SJCRH30 (cell line): ENCODE data around the gene OBSCN. TPM values are rescaled to one million over a fixed set of nuclear protein-coding genes. Genes with fewer than 3 reads are reported as not detected.
A peak's percentile ranks its signal among the peaks of the same experiment; 100 is the strongest.

Source experiments
- DNase-seq, 2 experiments: peaks; one replicate each; pipeline ENCODE4 v3.0.0-alpha.2; 2015 to 2020
- H3K27ac ChIP-seq: fragments of 250-450 bp; sonication (Bioruptor Pico); 2 replicates; pipeline ENCODE4 v1.5.1; 2020; ENCODE audit warnings: mild to moderate bottlenecking, moderate library complexity
- H3K27me3 ChIP-seq: fragments of 250-450 bp; sonication (Bioruptor Pico); 2 replicates; pipeline ENCODE4 v1.5.1; 2020; ENCODE audit warnings: mild to moderate bottlenecking, moderate library complexity
- H3K36me3 ChIP-seq: fragments of 250-450 bp; sonication (Bioruptor Pico); 2 replicates; pipeline ENCODE4 v1.5.1; 2020; ENCODE audit warnings: mild to moderate bottlenecking, moderate library complexity
- H3K4me1 ChIP-seq: fragments of 250-450 bp; sonication (Bioruptor Pico); 2 replicates; pipeline ENCODE4 v1.5.1; 2020; ENCODE audit warnings: mild to moderate bottlenecking, moderate library complexity
- H3K4me3 ChIP-seq: fragments of 250-450 bp; sonication (Bioruptor Pico); 2 replicates; pipeline ENCODE4 v1.5.1; 2020; ENCODE audit warnings: mild to moderate bottlenecking, moderate library complexity
- H3K9me3 ChIP-seq: fragments of 250-450 bp; sonication (Bioruptor Pico); replicated peaks from 2 replicates; pipeline ENCODE4 v1.5.1; 2020; ENCODE audit warnings: mild to moderate bottlenecking, moderate library complexity
- total RNA-seq: library from RNA; depleted of rRNA; stranded (reverse); fragments of >200 nt; shearing (Covaris generic); gene quantifications from 2 replicates; pipeline ENCODE4 v1.2.3, GENCODE V29; 2014

Gene OBSCN
- total RNA-seq, 1 experiment from 2014 or later, result 8.3 TPM

DNA sequence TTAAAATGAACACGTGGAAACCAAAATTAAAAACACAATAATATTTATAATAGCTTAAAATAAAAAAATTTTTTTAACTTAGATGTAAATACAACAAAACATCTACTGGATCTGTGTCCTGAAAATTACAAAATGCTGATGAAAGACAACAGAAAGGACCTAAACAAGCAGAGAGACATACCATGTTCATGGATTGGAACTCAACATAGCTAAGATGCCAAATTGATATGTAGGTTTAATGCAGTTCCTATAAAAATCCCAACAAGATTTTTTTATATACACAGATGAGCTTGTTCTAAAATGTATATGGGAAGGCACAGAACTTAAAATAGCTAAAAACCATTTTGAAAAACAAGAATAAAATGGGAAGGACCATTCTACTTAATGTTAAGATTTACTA is 117.4 kb downstream of the OBSCN start:
- Histone ChIP-seq H3K27me3 (no peaks in the 10 kb centered on the region), H3K36me3 (no peaks in the 10 kb centered on the region), H3K27ac (no peak overlapping the region), H3K9me3 (peaks cover 9% of the 10 kb centered on the region; the same call in 1 of the 2 replicates), H3K4me3 (no peak overlapping the region), H3K4me1 (no peaks in the 10 kb centered on the region)
- DNase-seq, result no peak

- no peaks in the 10 kb centered on the region for H3K4me1 ChIP-seq
- peaks cover 7% of the 10 kb centered on the region; the same call in 1 of the 2 replicates for H3K9me3 ChIP-seq
- DNase-seq, result no peak
- H3K36me3 ChIP-seq, result no peaks in the 10 kb centered on the region
- H3K27me3 ChIP-seq, result no peaks in the 10 kb centered on the region
- H3K4me3 ChIP-seq, result no peak overlapping the region
- no peak overlapping the region for H3K27ac ChIP-seq
These were observed 122.0 kb downstream of the OBSCN start for GRCh38 chr1:228329887-228330286.

DNA sequence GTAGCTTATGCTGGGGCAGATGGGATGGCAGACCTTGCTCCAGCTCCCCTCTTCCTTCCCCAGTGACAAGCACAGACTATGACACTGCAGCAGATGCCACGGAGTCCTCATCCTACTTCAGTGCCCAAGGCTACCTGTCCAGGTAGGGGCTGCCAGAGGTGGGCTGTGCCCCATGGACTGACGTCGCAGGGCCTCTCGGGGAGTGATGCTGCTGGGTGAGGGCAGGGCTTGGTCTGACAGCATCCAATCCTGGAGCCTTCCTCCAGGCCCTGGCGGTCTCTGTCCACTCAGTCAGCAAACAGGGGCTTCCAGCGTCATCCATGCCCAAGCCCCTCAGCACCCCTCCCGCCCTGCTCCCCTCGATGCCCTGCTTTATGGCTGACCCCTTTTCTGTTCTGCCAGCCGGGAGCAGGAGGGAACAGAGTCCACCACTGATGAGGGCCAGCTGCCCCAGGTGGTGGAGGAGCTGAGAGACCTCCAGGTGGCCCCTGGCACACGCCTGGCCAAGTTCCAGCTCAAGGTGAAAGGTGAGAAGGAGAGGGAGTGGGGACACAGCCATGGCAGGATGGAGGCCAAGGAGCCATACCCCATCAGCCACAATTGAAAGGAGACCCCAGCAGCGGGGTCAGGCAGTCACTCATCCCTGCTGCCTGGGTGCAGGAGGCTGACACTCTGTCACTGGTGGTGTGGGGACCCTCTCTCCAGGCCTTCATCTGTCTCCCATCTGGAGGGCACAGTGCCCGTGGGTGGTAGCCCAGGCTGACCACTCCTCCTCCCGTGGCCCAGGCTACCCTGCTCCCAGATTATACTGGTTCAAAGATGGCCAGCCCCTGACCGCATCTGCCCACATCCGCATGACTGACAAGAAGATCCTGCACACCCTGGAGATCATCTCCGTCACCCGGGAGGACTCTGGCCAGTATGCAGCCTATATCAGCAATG is 125.2 kb downstream of the OBSCN start:
- DNase-seq, result no peak
- H3K4me1 ChIP-seq, result no peaks in the 10 kb centered on the region
- H3K27me3 ChIP-seq, result no peaks in the 10 kb centered on the region
- H3K4me3 ChIP-seq, result no peak overlapping the region
- H3K27ac ChIP-seq, result no peak overlapping the region
- no peaks in the 10 kb centered on the region for H3K9me3 ChIP-seq
- H3K36me3 ChIP-seq, result no peaks in the 10 kb centered on the region

DNA sequence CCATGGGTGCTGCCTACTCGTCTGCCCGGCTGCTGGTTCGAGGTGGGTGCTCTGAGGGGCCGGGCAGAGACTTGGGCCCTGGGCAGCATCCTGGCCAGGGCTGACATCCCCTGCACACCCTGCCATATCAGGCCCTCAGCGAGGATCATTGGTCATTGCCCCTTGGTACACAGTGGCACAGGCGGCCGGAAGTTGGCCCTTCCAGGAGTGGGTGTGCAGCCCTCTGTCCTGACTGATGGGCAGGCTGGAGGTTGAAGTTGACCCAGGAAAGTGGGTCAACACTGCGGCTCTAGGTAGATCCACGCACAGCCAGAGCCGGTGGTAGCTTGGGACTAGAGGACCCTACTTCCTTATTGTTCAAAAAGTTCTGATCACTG is 125.9 kb downstream of the OBSCN start:
- no peaks in the 10 kb centered on the region for H3K9me3 ChIP-seq
- no peak overlapping the region for H3K4me3 ChIP-seq
- H3K4me1 ChIP-seq, result no peaks in the 10 kb centered on the region
- no peaks in the 10 kb centered on the region for H3K27me3 ChIP-seq
- H3K27ac ChIP-seq, result no peak overlapping the region
- DNase-seq, result no peak
- H3K36me3 ChIP-seq, result no peaks in the 10 kb centered on the region

DNA sequence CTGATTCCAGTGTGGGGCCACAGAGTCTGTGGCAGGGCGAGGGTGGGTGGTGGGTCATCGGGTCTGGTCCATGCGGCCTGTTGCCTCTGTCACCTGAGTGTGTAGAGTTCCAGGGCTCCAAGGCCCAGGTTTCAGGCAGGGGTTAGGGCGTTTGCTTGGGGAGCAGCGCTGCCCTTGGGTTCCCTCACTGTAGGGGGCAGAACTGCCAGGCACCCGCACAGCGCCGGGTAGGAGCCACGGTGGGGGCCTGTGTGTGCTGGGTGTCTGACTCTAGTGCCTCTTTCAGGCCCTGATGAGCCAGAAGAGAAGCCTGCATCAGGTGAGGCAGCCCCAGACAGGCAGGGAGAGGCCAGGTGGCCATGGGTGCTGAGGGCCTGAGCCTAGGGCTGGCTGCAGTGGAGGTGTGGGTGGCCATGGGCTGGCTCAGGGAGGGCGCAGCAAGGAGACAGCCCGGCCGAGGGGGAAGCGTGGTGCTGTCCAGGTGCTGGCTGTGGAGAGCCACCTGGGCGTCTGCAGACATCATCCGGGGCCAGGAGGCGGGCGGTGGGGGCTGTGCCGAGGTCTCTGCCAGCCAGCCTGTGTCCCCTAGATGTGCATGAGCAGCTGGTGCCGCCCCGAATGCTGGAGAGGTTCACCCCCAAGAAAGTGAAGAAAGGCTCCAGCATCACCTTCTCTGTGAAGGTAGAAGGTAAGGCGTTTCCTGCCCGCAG is 126.5 kb downstream of the OBSCN start:
- Histone ChIP-seq H3K4me3 (no peak overlapping the region), H3K9me3 (no peaks in the 10 kb centered on the region), H3K27ac (no peak overlapping the region), H3K27me3 (no peaks in the 10 kb centered on the region), H3K4me1 (no peaks in the 10 kb centered on the region), H3K36me3 (no peaks in the 10 kb centered on the region)
- peak in 1 of 2 experiments; percentile 1 for DNase-seq

DNA sequence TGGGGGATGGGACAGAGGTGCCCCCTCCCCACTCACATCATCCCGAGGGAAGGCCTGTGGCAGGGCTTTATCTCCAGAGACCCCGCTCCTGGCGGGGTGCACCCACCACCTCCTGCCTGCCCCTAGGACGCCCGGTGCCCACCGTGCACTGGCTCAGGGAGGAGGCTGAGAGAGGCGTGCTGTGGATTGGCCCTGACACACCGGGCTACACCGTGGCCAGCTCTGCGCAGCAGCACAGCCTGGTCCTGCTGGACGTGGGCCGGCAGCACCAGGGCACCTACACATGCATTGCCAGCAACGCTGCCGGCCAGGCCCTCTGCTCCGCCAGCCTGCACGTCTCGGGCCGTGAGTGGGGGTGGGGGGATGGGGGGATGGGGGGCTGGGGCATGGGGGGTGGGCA is 127.1 kb downstream of the OBSCN start:
- Histone ChIP-seq H3K27me3 (no peaks in the 10 kb centered on the region), H3K4me1 (no peaks in the 10 kb centered on the region), H3K9me3 (no peaks in the 10 kb centered on the region), H3K4me3 (no peak overlapping the region), H3K27ac (no peak overlapping the region), H3K36me3 (no peaks in the 10 kb centered on the region)
- DNase-seq, result no peak

GRCh38 chr1:228335406-228336307 is 127.8 kb downstream of the OBSCN start:
- peak in 1 of 2 experiments; percentile 2 for DNase-seq
- no peaks in the 10 kb centered on the region for H3K9me3 ChIP-seq
- no peak overlapping the region for H3K4me3 ChIP-seq
- no peak overlapping the region for H3K27ac ChIP-seq
- no peaks in the 10 kb centered on the region for H3K36me3 ChIP-seq
- no peaks in the 10 kb centered on the region for H3K4me1 ChIP-seq
- H3K27me3 ChIP-seq, result no peaks in the 10 kb centered on the region

DNA sequence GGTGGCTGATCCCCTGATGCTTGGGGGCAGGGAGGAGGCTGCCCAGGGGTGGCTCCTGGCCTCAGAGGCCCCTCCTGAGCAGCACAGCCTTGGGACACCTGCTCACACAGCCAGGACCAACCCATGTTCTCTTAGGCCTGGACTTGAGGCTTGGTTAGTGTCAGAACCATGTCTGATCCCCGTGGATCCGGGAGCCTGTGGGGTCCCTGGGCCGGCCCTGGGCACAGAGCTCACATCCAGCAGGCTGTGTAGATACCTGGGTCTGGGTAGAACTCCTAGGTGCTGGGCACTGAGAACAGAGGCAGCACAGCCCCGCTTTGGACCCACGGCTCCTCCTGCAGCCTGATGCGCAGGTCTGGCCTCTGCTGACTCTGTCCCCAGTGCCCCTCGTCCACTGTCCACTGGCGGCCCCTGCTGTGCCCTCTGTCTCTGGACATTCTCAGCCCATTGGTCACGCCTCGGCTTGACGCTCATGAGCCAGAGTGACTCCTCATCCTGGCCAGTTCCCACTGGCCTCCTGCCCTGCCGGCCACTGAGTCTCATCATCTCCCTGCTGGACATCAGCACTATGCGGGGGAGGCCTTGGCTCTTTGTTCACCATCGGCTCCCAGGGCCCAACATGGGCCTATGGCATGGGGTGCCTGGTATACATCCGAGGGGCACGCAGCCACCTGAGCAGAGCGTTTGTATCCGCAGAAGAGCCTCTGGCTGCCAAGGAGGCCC is 128.6 kb downstream of the OBSCN start:
- Histone ChIP-seq H3K36me3 (no peaks in the 10 kb centered on the region), H3K4me1 (no peaks in the 10 kb centered on the region), H3K27ac (no peak overlapping the region), H3K4me3 (no peak overlapping the region), H3K27me3 (no peaks in the 10 kb centered on the region), H3K9me3 (no peaks in the 10 kb centered on the region)
- peak in 1 of 2 experiments; percentile 7 for DNase-seq

- no peak overlapping the region for H3K4me3 ChIP-seq
- DNase-seq, result peak in 1 of 2 experiments; percentile 2
- H3K27me3 ChIP-seq, result no peaks in the 10 kb centered on the region
- no peaks in the 10 kb centered on the region for H3K36me3 ChIP-seq
- H3K4me1 ChIP-seq, result no peaks in the 10 kb centered on the region
- no peaks in the 10 kb centered on the region for H3K9me3 ChIP-seq
- H3K27ac ChIP-seq, result no peak overlapping the region
These were observed 129.3 kb downstream of the OBSCN start for GRCh38 chr1:228337031-228337564.

- DNase-seq, result peak in 1 of 2 experiments; percentile 1
- H3K36me3 ChIP-seq, result no peaks in the 10 kb centered on the region
These were observed 130.1 kb downstream of the OBSCN start for GRCh38 chr1:228337711-228338520.

GRCh38 chr1:228338521-228339051 is 130.7 kb downstream of the OBSCN start:
- DNase-seq, result peak in 1 of 2 experiments; percentile 5
- Histone ChIP-seq H3K27ac (no peak overlapping the region), H3K36me3 (no peaks in the 10 kb centered on the region)

More at GRCh38 chr1:228337711-228338520, 130.1 kb downstream of the OBSCN start:
- H3K4me3 ChIP-seq, result no peak overlapping the region
- no peak overlapping the region for H3K27ac ChIP-seq
- H3K9me3 ChIP-seq, result no peaks in the 10 kb centered on the region
- H3K4me1 ChIP-seq, result 0 out of 2 replicates have a peak, but pooled peaks cover 2% of the 10 kb centered on the region
- H3K27me3 ChIP-seq, result no peaks in the 10 kb centered on the region

DNA sequence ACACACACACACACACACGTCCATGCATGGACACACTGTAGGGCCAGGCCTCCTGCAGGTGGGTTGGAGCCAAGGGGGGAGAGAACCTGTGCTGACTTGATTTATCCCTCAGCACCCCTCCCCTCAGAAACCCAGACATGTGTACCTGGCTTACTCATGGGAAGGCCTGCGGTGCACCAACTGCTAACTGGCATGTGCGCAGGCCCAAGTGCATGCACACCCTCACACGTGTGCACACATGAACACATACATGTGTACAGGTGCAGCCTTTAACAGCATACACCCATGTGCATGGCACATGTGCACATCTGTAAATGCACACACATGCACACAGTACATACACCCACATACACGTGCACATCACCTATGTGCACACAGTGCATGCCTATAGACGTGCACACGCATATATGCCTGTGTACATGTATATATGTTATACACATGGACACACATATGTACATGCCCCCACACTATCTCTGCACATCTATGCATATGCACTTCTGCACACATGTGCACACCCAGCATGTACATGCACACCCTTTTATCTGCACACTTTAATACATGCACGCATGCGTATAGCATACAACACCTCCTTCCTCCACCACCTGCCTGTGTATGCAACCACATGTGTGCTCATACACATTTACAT is 131.3 kb downstream of the OBSCN start:
- no peaks in the 10 kb centered on the region for H3K36me3 ChIP-seq
- no peaks in the 10 kb centered on the region for H3K27me3 ChIP-seq
- H3K4me1 ChIP-seq, result 0 out of 2 replicates have a peak, but pooled peaks cover 2% of the 10 kb centered on the region
- H3K4me3 ChIP-seq, result no peak overlapping the region
- no peak overlapping the region for H3K27ac ChIP-seq
- DNase-seq, result peak in 1 of 2 experiments; percentile 1
- no peaks in the 10 kb centered on the region for H3K9me3 ChIP-seq

More at GRCh38 chr1:228338521-228339051, 130.7 kb downstream of the OBSCN start:
- Histone ChIP-seq H3K4me1 (0 out of 2 replicates have a peak, but pooled peaks cover 2% of the 10 kb centered on the region), H3K4me3 (no peak overlapping the region), H3K27me3 (no peaks in the 10 kb centered on the region), H3K9me3 (no peaks in the 10 kb centered on the region)
